Measurements from ENCODE around the gene ORAI2. TPM values are rescaled to one million over a fixed set of nuclear protein-coding genes. Genes with fewer than 3 reads are reported as not detected.
A peak's percentile ranks its signal among the peaks of the same experiment; 100 is the strongest.

The ORAI2 gene
- total and polyA plus RNA-seq, 2 donors (not counting 3 experiments of a cell fraction or from before 2014, with no cell fraction given) = 84.1 to 99.1 TPM

DNA sequence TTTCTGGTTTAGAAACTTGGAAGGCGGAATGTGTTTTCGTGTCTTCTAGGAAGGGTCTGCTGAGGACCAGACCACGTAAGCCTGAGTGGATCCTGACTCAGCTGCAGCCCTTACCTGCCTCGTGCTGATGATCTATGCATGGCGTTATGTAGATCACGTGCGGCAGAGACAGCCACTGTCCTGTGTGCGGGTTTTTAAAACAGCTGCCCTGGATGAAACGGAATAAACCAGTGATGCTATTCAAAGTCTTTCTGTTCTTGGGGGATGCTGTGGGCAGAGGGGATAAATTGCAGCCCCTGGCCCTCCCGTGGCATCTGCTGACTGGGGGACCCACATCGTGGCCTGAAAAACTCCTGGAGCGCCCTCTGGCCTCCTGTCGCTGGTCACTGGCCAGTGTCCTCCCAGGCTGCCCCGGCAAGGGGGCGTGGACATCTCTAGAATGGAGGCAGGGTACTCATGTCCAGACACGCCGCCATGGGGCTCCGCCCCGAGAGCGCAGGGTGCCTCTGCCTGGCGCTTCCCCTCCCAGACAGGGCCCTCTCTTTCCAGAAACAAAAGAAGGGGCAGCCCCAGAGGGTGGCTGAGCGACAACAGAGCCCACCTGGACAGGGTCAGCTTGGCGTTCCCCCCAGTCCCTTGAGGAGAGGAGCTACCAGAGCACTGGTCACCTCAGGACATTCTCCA is 18.1 kb downstream of the ORAI2 start:
- FAIRE-seq = no peak
- Histone ChIP-seq H4K20me1 (replicated peaks; ENCODE audit: control insufficient read depth, extremely low read depth, insufficient read depth, low read length) (no peaks in the 10 kb centered on the region), H3K9me1 (replicated peaks; ENCODE audit: control insufficient read depth, extremely low read depth, insufficient read depth, low read length) (no peaks in the 10 kb centered on the region), H3K27ac (ENCODE audit: insufficient read depth, low read depth, low read length) (no peak overlapping the region), H3K36me3 (ENCODE audit: control insufficient read depth in 2 of 2, extremely low read depth in 1 of 2, insufficient read depth in 2 of 2, low read length in 2 of 2) (peaks cover 0 to 16% of the 10 kb centered on the region in 2 experiments), H3K79me2 (ENCODE audit: control insufficient read depth, insufficient read depth, low read length) (no peaks in the 10 kb centered on the region), H3K4me3 (replicated peaks in 1 of 3; ENCODE audit: insufficient read depth in 1 of 3, low read depth in 1 of 3, low read length in 3 of 3) (no peak overlapping the region), H3K4me1 (ENCODE audit: control insufficient read depth, extremely low read depth, insufficient read depth, low read length) (no peaks in the 10 kb centered on the region), H3K9ac (replicated peaks; ENCODE audit: extremely low read depth, insufficient read depth, low read length) (no peak overlapping the region), H3K4me2 (ENCODE audit: insufficient read depth, low read length) (no peak overlapping the region), H2AFZ (ENCODE audit: low read depth, low read length) (no peak overlapping the region), H3K9me3 (replicated peaks; ENCODE audit: control insufficient read depth, insufficient read depth, low read length) (no peaks in the 10 kb centered on the region), H3K27me3 (ENCODE audit: control insufficient read depth in 2 of 2, insufficient read depth in 2 of 2, low read length in 2 of 2) (no peaks in the 10 kb centered on the region)
- intact Hi-C loops (cut with micrococcal nuclease) = loop anchor here (2.0 kb wide), 1 partner anchor 47 kb away; no protein-coding TSS in a partner anchor
- dilution Hi-C loops (cut with MboI; ENCODE audit: extremely low pct_ligation_motif_present, low sequenced_read_pairs) = no loop called here
- TF ChIP-seq MYC (IDR thresholded peaks at IDR 0.05; ENCODE audit: low read depth, low read length) (no peak), POLR2A (IDR thresholded peaks at IDR 0.05; ENCODE audit: low read depth, low read length) (peak; percentile 13), EZH2 (IDR thresholded peaks at IDR 0.05; ENCODE audit: borderline replicate concordance, low read depth, low read length, severe bottlenecking) (no peak), GATA2 (IDR thresholded peaks at IDR 0.05; ENCODE audit: insufficient read depth, insufficient read length, low read depth, low read length) (no peak)
- TF ChIP-seq, protein P1, sequence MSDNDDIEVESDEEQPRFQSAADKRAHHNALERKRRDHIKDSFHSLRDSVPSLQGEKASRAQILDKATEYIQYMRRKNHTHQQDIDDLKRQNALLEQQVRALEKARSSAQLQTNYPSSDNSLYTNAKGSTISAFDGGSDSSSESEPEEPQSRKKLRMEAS (IDR thresholded peaks at IDR 0.05; ENCODE audit: insufficient read depth, insufficient read length) = no peak
- TF ChIP-seq, protein P2, sequence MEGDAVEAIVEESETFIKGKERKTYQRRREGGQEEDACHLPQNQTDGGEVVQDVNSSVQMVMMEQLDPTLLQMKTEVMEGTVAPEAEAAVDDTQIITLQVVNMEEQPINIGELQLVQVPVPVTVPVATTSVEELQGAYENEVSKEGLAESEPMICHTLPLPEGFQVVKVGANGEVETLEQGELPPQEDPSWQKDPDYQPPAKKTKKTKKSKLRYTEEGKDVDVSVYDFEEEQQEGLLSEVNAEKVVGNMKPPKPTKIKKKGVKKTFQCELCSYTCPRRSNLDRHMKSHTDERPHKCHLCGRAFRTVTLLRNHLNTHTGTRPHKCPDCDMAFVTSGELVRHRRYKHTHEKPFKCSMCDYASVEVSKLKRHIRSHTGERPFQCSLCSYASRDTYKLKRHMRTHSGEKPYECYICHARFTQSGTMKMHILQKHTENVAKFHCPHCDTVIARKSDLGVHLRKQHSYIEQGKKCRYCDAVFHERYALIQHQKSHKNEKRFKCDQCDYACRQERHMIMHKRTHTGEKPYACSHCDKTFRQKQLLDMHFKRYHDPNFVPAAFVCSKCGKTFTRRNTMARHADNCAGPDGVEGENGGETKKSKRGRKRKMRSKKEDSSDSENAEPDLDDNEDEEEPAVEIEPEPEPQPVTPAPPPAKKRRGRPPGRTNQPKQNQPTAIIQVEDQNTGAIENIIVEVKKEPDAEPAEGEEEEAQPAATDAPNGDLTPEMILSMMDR (IDR thresholded peaks at IDR 0.05; ENCODE audit: extremely low read depth in 1 of 2, insufficient read depth in 1 of 2, low read depth in 1 of 2, low read length in 2 of 2) = no peak
- DNase-seq (ENCODE audit: low read depth, low spot score) = no peak
- POLR2A ChIA-PET = no interaction called here
- BruUV-seq (replicated peaks) = no TSS peak
- CTCF ChIA-PET = interaction anchor here (1.0 to 1.8 kb wide), 5 partner anchors 13 to 39 kb away, joined by 3 to 6 read pairs (median 4); no protein-coding TSS in a partner anchor

Data from endothelial cell of umbilical vein (primary cell).